AG04450 (cell line): ENCODE results near the gene SEPTIN2. TPM values are rescaled to one million over a fixed set of nuclear protein-coding genes. Genes with fewer than 3 reads are reported as not detected.
"Not testable (repeated sequence)": the region's sequence is repeated elsewhere in the genome, so short reads cannot be mapped to it uniquely, and the experiment has no call there.

Source experiments
- CTCF ChIA-PET: fragments of 300-600, 350-600 bp; formaldehyde crosslinking; extraction: SDS; loops from one replicate; lab custom pipeline; 2022; ENCODE audit warnings: antibody characterized with exemption, inconsistent platforms; lab: Charles Lee
- POLR2A ChIA-PET: fragments of 350-600 bp; formaldehyde crosslinking; extraction: SDS; loops from one replicate; lab custom pipeline; 2021; ENCODE audit warnings: antibody characterized with exemption, inconsistent platforms; lab: Yijun Ruan, JAX
- DNase-seq: peaks from one replicate; pipeline ENCODE4 v3.0.0-alpha.2; 2011; ENCODE audit warnings: low read depth, low spot score
- H3K27ac ChIP-seq: one replicate; pipeline ENCODE4 v1.5.1; 2012; ENCODE audit warnings: low read depth, low read length, control low read depth
- H3K27me3 ChIP-seq: one replicate; pipeline ENCODE4 v1.6.0; 2012; ENCODE audit warnings: low read length; ENCODE audit not compliant: control insufficient read depth, insufficient read depth
- H3K4me3 ChIP-seq: 2 replicates; pipeline ENCODE4 v1.5.1; 2011; ENCODE audit warnings: mild to moderate bottlenecking, low read depth, low read length, control low read depth
- H3K9me3 ChIP-seq: 2 replicates; pipeline ENCODE4 v1.5.1; 2012; ENCODE audit warnings: low read length; ENCODE audit not compliant: control insufficient read depth, insufficient read depth
- CTCF ChIP-seq: IDR thresholded peaks from 2 replicates; pipeline ENCODE4 v1.5.1; 2011; ENCODE audit warnings: low read depth, low read length, control low read depth, inconsistent platforms
- polyA plus RNA-seq: library from polyadenylated mRNA; depleted of rRNA; stranded (reverse); fragments of >200 nt; gene quantifications from 2 replicates; pipeline ENCODE4 v1.2.3, GENCODE V29; 2011

The SEPTIN2 gene
- polyA plus RNA-seq, 1 experiment, result 1,080 TPM

- ChIA-PET POLR2A (no interaction called here), CTCF (no interaction called here)
- Histone ChIP-seq H3K27me3 (no peaks in the 10 kb centered on the region), H3K4me3 (no peak overlapping the region), H3K9me3 (no peaks in the 10 kb centered on the region), H3K27ac (no peak overlapping the region)
- no peak for TF ChIP-seq CTCF
- no peak for DNase-seq
These were observed 70.8 kb downstream of the SEPTIN2 start for GRCh38 chr2:241386519-241386918.

GRCh38 chr2:241389697-241390096 lies 74.0 kb downstream of the SEPTIN2 start:
- H3K9me3 ChIP-seq, result no peaks in the 10 kb centered on the region
- ChIA-PET POLR2A (no interaction called here), CTCF (no interaction called here)
- no peak for TF ChIP-seq CTCF
- no peak overlapping the region for H3K27ac ChIP-seq
- no peak for DNase-seq
- H3K4me3 ChIP-seq, result no peak overlapping the region
- H3K27me3 ChIP-seq, result no peaks in the 10 kb centered on the region

GRCh38 chr2:241390301-241391206 lies 74.8 kb downstream of the SEPTIN2 start:
- H3K9me3 ChIP-seq, result no peaks in the 10 kb centered on the region
- no peak for DNase-seq
- POLR2A ChIA-PET, result no interaction called here
- no peak overlapping the region for H3K27ac ChIP-seq
- H3K27me3 ChIP-seq, result no peaks in the 10 kb centered on the region
- CTCF ChIA-PET, result interaction anchor here (0.6 kb wide), 1 partner anchor 174 kb away, joined by 3 read pairs; no protein-coding TSS in a partner anchor
- TF ChIP-seq CTCF, result no peak
- H3K4me3 ChIP-seq, result no peak overlapping the region

GRCh38 chr2:241391892-241392665 lies 76.4 kb downstream of the SEPTIN2 start:
- Histone ChIP-seq H3K9me3 (no peaks in the 10 kb centered on the region), H3K27ac (no peak overlapping the region), H3K27me3 (no peaks in the 10 kb centered on the region), H3K4me3 (no peak overlapping the region)
- peak; percentile 50 for TF ChIP-seq CTCF
- DNase-seq, result no peak
- ChIA-PET CTCF (interaction anchor here (1.0 kb wide), 1 partner anchor 32 kb away, joined by 3 read pairs; no protein-coding TSS in a partner anchor), POLR2A (interaction anchor here (0.6 kb wide), 1 partner anchor 8 kb away, joined by 6 read pairs; no protein-coding TSS in a partner anchor)

GRCh38 chr2:241392753-241393152 lies 77.0 kb downstream of the SEPTIN2 start:
- ChIA-PET POLR2A (interaction anchor here (0.6 kb wide), 1 partner anchor 9 kb away, joined by 6 read pairs; no protein-coding TSS in a partner anchor), CTCF (interaction anchor here (1.0 kb wide), 1 partner anchor 33 kb away, joined by 3 read pairs; no protein-coding TSS in a partner anchor)
- not testable (repeated sequence) for H3K9me3 ChIP-seq, DNase-seq, H3K27ac ChIP-seq, H3K4me3 ChIP-seq, H3K27me3 ChIP-seq
